ENCODE results near the gene GNAI3.

GNAI3 gene

GRCh38 chr1:109634771-109635750 is 86.6 kb downstream of the GNAI3 start:
- in situ Hi-C loops (cut with MboI; ENCODE audit: low sequenced_read_pairs), result no loop called here

GRCh38 chr1:109635862-109636200 is 87.4 kb downstream of the GNAI3 start:
- in situ Hi-C loops (cut with MboI; ENCODE audit: low sequenced_read_pairs), result no loop called here

- in situ Hi-C loops (cut with MboI; ENCODE audit: low sequenced_read_pairs), result no loop called here
These were observed 88.0 kb downstream of the GNAI3 start for GRCh38 chr1:109636201-109636952.

- in situ Hi-C loops (cut with MboI; ENCODE audit: low sequenced_read_pairs), result no loop called here
These were observed 89.0 kb downstream of the GNAI3 start for GRCh38 chr1:109637446-109637845.

- in situ Hi-C loops (cut with MboI; ENCODE audit: low sequenced_read_pairs), result no loop called here
These were observed 90.8 kb downstream of the GNAI3 start for GRCh38 chr1:109639063-109639840.

- in situ Hi-C loops (cut with MboI; ENCODE audit: low sequenced_read_pairs), result no loop called here
These were observed 91.4 kb downstream of the GNAI3 start for GRCh38 chr1:109639841-109640184.

- in situ Hi-C loops (cut with MboI; ENCODE audit: low sequenced_read_pairs), result no loop called here
These were observed 92.0 kb downstream of the GNAI3 start for GRCh38 chr1:109640285-109640865.

GRCh38 chr1:109641078-109641740 is 92.8 kb downstream of the GNAI3 start:
- in situ Hi-C loops (cut with MboI; ENCODE audit: low sequenced_read_pairs), result no loop called here

GRCh38 chr1:109641861-109642260 is 93.4 kb downstream of the GNAI3 start:
- in situ Hi-C loops (cut with MboI; ENCODE audit: low sequenced_read_pairs), result no loop called here

GRCh38 chr1:109642626-109643025 is 94.2 kb downstream of the GNAI3 start:
- in situ Hi-C loops (cut with MboI; ENCODE audit: low sequenced_read_pairs), result no loop called here

- in situ Hi-C loops (cut with MboI; ENCODE audit: low sequenced_read_pairs), result no loop called here
These were observed 95.2 kb downstream of the GNAI3 start for GRCh38 chr1:109643385-109644230.

GRCh38 chr1:109644670-109645069 is 96.3 kb downstream of the GNAI3 start:
- in situ Hi-C loops (cut with MboI; ENCODE audit: low sequenced_read_pairs), result no loop called here

- in situ Hi-C loops (cut with MboI; ENCODE audit: low sequenced_read_pairs), result no loop called here
These were observed 101.1 kb downstream of the GNAI3 start for GRCh38 chr1:109649491-109649914.

GRCh38 chr1:109650609-109651008 is 102.2 kb downstream of the GNAI3 start:
- in situ Hi-C loops (cut with MboI; ENCODE audit: low sequenced_read_pairs), result no loop called here

GRCh38 chr1:109652402-109652801 is 104.0 kb downstream of the GNAI3 start:
- in situ Hi-C loops (cut with MboI; ENCODE audit: low sequenced_read_pairs), result no loop called here

- in situ Hi-C loops (cut with MboI; ENCODE audit: low sequenced_read_pairs), result no loop called here
These were observed 104.9 kb downstream of the GNAI3 start for GRCh38 chr1:109653306-109653705.

- in situ Hi-C loops (cut with MboI; ENCODE audit: low sequenced_read_pairs), result no loop called here
These were observed 106.1 kb downstream of the GNAI3 start for GRCh38 chr1:109654519-109654918.

- in situ Hi-C loops (cut with MboI; ENCODE audit: low sequenced_read_pairs), result no loop called here
These were observed 107.5 kb downstream of the GNAI3 start, which contains the start of gene GSTM4 for GRCh38 chr1:109655615-109656519. TSS of gene GSTM4 (plus strand) at chr1:109656099. CDS start at chr1:109656390, 291 bp downstream.
